HL-60 (cell line): Measurements from ENCODE around the gene GCNT2.

Experiments
- CTCF ChIP-seq: IDR thresholded peaks from one replicate; pipeline ENCODE4 v1.5.1; 2011; ENCODE audit warnings: low read length, control low read depth, inconsistent platforms; ENCODE audit not compliant: insufficient read depth
- POLR2AphosphoS5 ChIP-seq: IDR thresholded peaks from 2 replicates; pipeline ENCODE4 v1.6.1; 2012; ENCODE audit warnings: low read depth
- REST ChIP-seq: IDR thresholded peaks from 2 replicates; pipeline ENCODE4 v1.6.1; 2012; ENCODE audit warnings: low read depth; ENCODE audit not compliant: insufficient replicate concordance

- TF ChIP-seq CTCF = no peak
- TF ChIP-seq REST = no peak
- no peak for TF ChIP-seq POLR2AphosphoS5
Observed at GRCh38 chr6:10528158-10528981, 7.2 kb downstream of the GCNT2 start.
